ENCODE results near the gene AGR3.

- TF ChIP-seq CTCF (IDR thresholded peaks at IDR 0.05) = no peak
- no peak for TF ChIP-seq ZFX (IDR thresholded peaks at IDR 0.05; ENCODE audit: borderline replicate concordance)
These were observed 35.1 kb downstream of the AGR3 start for GRCh38 chr7:16846601-16847165.

Data from 22Rv1 (cell line).